ENCODE results near the gene EML4. TPM values are rescaled to one million over a fixed set of nuclear protein-coding genes. Genes with fewer than 3 reads are reported as not detected.

The EML4 gene
- total RNA-seq, 1 donor from 2014 or later = 4.3 TPM

- no peaks in the 10 kb centered on the region for H3K27me3 ChIP-seq (ENCODE audit: low read depth)
- no peak for DNase-seq
- H3K4me3 ChIP-seq = no peak overlapping the region
- intact Hi-C loops (cut with micrococcal nuclease) = no loop called here
- TF ChIP-seq CTCF (IDR thresholded peaks at IDR 0.05; ENCODE audit: borderline replicate concordance) = no peak
- no peaks in the 10 kb centered on the region for H3K9me3 ChIP-seq (replicated peaks)
- H3K27ac ChIP-seq (replicated peaks) = no peak overlapping the region
- no peaks in the 10 kb centered on the region for H3K4me1 ChIP-seq
- H3K36me3 ChIP-seq = peaks cover 31% of the 10 kb centered on the region
Observed at GRCh38 chr2:42315844-42316470, 146.8 kb downstream of the EML4 start.

- no peaks in the 10 kb centered on the region for H3K27me3 ChIP-seq (ENCODE audit: low read depth)
- peaks cover 36% of the 10 kb centered on the region for H3K36me3 ChIP-seq
- no peak overlapping the region for H3K4me3 ChIP-seq
- TF ChIP-seq CTCF (IDR thresholded peaks at IDR 0.05; ENCODE audit: borderline replicate concordance) = no peak
- no peaks in the 10 kb centered on the region for H3K4me1 ChIP-seq
- H3K9me3 ChIP-seq (replicated peaks) = no peaks in the 10 kb centered on the region
- intact Hi-C loops (cut with micrococcal nuclease) = no loop called here
- no peak overlapping the region for H3K27ac ChIP-seq (replicated peaks)
- no peak for DNase-seq
Observed at GRCh38 chr2:42316910-42317309, 147.8 kb downstream of the EML4 start.

- no peak for TF ChIP-seq CTCF (IDR thresholded peaks at IDR 0.05; ENCODE audit: borderline replicate concordance)
- Histone ChIP-seq H3K4me1 (no peaks in the 10 kb centered on the region), H3K27ac (replicated peaks) (no peak overlapping the region), H3K9me3 (replicated peaks) (no peaks in the 10 kb centered on the region), H3K4me3 (no peak overlapping the region), H3K27me3 (ENCODE audit: low read depth) (no peaks in the 10 kb centered on the region), H3K36me3 (peaks cover 36% of the 10 kb centered on the region)
- DNase-seq = no peak
- intact Hi-C loops (cut with micrococcal nuclease) = no loop called here
Observed at GRCh38 chr2:42317486-42317885, 148.3 kb downstream of the EML4 start.

GRCh38 chr2:42317945-42318344 is 148.8 kb downstream of the EML4 start:
- H3K9me3 ChIP-seq (replicated peaks) = no peaks in the 10 kb centered on the region
- no peak for TF ChIP-seq CTCF (IDR thresholded peaks at IDR 0.05; ENCODE audit: borderline replicate concordance)
- H3K27me3 ChIP-seq (ENCODE audit: low read depth) = no peaks in the 10 kb centered on the region
- intact Hi-C loops (cut with micrococcal nuclease) = no loop called here
- H3K27ac ChIP-seq (replicated peaks) = no peak overlapping the region
- no peak for DNase-seq
- peaks cover 36% of the 10 kb centered on the region for H3K36me3 ChIP-seq
- H3K4me3 ChIP-seq = no peak overlapping the region
- H3K4me1 ChIP-seq = no peaks in the 10 kb centered on the region

- intact Hi-C loops (cut with micrococcal nuclease) = no loop called here
- no peak for TF ChIP-seq CTCF (IDR thresholded peaks at IDR 0.05; ENCODE audit: borderline replicate concordance)
- no peak for DNase-seq
Observed at GRCh38 chr2:42319265-42319664, 150.1 kb downstream of the EML4 start.

More at GRCh38 chr2:42319265-42319664, 150.1 kb downstream of the EML4 start:
- Histone ChIP-seq H3K36me3 (peaks cover 36% of the 10 kb centered on the region), H3K9me3 (replicated peaks) (no peaks in the 10 kb centered on the region), H3K4me1 (no peaks in the 10 kb centered on the region), H3K27me3 (ENCODE audit: low read depth) (no peaks in the 10 kb centered on the region), H3K4me3 (no peak overlapping the region), H3K27ac (replicated peaks) (no peak overlapping the region)
